ENCODE measurements around the gene WDR11. TPM values are rescaled to one million over a fixed set of nuclear protein-coding genes. Genes with fewer than 3 reads are reported as not detected.

WDR11 gene
- total RNA-seq, 1 donor from 2014 or later: 74.1 TPM

DNA sequence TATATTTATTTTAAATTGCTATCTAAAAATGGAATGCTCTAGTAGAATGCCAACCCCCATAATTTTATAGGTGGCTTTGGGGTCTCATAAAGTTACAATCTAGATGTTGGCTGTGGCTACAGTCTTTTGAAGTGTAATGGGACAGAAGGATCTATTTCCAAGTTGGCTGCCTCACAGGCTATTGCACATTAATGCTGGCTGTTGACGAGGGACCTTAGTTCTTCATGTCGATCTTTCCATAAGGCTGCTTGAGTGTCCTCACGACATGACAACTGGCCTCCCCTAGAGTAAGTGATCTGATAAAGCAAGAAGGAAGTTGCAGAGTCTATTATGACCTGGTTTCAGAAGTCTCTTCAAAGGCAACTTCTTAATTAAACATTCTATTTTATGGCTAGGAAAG, 36.3 kb downstream of the WDR11 start:
- H3K9me3 Mint-ChIP-seq (ENCODE audit: unreplicated experiment): no peaks in the 10 kb centered on the region
- H3K27me3 Mint-ChIP-seq (ENCODE audit: unreplicated experiment): no peaks in the 10 kb centered on the region
- no peak for DNase-seq
- H3K4me3 Mint-ChIP-seq (ENCODE audit: unreplicated experiment): no peak overlapping the region
- H3K36me3 Mint-ChIP-seq (ENCODE audit: unreplicated experiment): peaks cover 4% of the 10 kb centered on the region
- no peak overlapping the region for H3K27ac Mint-ChIP-seq (ENCODE audit: unreplicated experiment)
- TF ChIP-seq, protein P1, sequence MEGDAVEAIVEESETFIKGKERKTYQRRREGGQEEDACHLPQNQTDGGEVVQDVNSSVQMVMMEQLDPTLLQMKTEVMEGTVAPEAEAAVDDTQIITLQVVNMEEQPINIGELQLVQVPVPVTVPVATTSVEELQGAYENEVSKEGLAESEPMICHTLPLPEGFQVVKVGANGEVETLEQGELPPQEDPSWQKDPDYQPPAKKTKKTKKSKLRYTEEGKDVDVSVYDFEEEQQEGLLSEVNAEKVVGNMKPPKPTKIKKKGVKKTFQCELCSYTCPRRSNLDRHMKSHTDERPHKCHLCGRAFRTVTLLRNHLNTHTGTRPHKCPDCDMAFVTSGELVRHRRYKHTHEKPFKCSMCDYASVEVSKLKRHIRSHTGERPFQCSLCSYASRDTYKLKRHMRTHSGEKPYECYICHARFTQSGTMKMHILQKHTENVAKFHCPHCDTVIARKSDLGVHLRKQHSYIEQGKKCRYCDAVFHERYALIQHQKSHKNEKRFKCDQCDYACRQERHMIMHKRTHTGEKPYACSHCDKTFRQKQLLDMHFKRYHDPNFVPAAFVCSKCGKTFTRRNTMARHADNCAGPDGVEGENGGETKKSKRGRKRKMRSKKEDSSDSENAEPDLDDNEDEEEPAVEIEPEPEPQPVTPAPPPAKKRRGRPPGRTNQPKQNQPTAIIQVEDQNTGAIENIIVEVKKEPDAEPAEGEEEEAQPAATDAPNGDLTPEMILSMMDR (IDR thresholded peaks at IDR 0.05; ENCODE audit: partially characterized antibody, unreplicated experiment): no peak
- H3K4me1 Mint-ChIP-seq (ENCODE audit: low read depth, unreplicated experiment): no peaks in the 10 kb centered on the region

DNA sequence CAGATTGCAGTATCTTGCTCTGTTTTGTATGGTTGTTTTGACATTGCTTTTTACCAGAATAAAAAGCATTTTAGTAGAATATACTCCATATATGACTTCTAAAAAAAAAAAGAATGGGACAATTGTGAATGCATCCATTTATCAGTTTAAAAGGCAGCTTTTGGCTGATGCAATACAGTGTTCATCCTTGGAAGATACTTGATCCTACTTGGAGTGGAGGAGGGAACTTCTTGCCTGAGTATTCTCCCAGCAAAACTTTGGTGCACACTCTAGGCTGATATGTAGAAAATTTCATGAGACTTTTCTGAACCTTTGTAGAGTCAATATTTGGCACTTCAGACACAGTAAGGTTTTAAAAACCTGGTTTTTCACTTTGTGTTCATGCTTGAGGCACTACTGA, 40.2 kb downstream of the WDR11 start:
- Mint-ChIP-seq H3K4me3 (ENCODE audit: unreplicated experiment) (no peak overlapping the region), H3K9me3 (ENCODE audit: unreplicated experiment) (no peaks in the 10 kb centered on the region), H3K36me3 (ENCODE audit: unreplicated experiment) (peaks cover 5% of the 10 kb centered on the region), H3K27me3 (ENCODE audit: unreplicated experiment) (no peaks in the 10 kb centered on the region), H3K4me1 (ENCODE audit: low read depth, unreplicated experiment) (no peaks in the 10 kb centered on the region), H3K27ac (ENCODE audit: unreplicated experiment) (no peak overlapping the region)
- no peak for DNase-seq
- TF ChIP-seq, protein P1 (IDR thresholded peaks at IDR 0.05; ENCODE audit: partially characterized antibody, unreplicated experiment): no peak

DNA sequence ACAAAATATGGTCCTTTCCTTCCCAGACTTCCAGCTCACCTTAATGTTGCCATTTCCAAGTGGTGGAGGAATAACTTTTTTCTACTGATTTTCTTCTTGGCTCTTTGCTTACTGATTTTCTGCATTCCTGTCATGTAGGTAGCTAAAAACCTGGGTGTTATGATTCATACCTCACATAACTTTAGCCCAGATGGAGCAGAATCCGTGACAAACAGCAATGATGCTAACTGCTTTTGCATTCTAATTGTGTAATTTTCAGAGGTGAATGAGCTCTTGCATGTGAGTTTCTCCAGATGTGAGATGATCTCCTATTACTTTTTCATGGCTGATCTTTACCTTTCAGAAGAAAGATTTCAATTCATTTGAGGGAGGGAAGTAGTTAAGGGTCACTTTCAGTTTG, 43.4 kb downstream of the WDR11 start:
- Mint-ChIP-seq H3K27me3 (ENCODE audit: unreplicated experiment) (no peaks in the 10 kb centered on the region), H3K9me3 (ENCODE audit: unreplicated experiment) (no peaks in the 10 kb centered on the region), H3K4me3 (ENCODE audit: unreplicated experiment) (no peak overlapping the region), H3K36me3 (ENCODE audit: unreplicated experiment) (peaks cover 5% of the 10 kb centered on the region), H3K4me1 (ENCODE audit: low read depth, unreplicated experiment) (no peaks in the 10 kb centered on the region), H3K27ac (ENCODE audit: unreplicated experiment) (no peak overlapping the region)
- TF ChIP-seq, protein P1 (IDR thresholded peaks at IDR 0.05; ENCODE audit: partially characterized antibody, unreplicated experiment): no peak
- no peak for DNase-seq

DNA sequence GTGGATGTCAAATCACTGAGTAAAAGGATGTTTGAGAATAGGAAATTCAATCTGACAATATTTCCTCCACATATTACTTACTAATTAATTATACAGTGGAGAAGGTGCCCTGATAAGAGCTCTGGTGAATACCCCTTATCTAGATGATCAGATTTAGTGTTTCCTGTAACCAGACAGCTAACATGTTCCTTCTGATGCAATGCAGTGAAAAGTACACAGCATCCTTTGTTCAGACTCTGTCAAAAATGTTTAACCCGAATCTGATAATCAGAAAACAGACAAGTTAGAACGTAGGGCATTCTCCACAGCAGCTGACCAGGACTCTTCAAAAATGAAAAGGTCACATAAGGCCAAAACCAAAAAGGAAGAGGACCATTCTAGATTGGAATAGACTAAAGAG, 46.2 kb downstream of the WDR11 start:
- TF ChIP-seq, protein P1 (IDR thresholded peaks at IDR 0.05; ENCODE audit: partially characterized antibody, unreplicated experiment): no peak
- Mint-ChIP-seq H3K4me1 (ENCODE audit: low read depth, unreplicated experiment) (peaks cover 6% of the 10 kb centered on the region), H3K9me3 (ENCODE audit: unreplicated experiment) (no peaks in the 10 kb centered on the region), H3K36me3 (ENCODE audit: unreplicated experiment) (peaks cover 3% of the 10 kb centered on the region), H3K27ac (ENCODE audit: unreplicated experiment) (no peak overlapping the region), H3K27me3 (ENCODE audit: unreplicated experiment) (no peaks in the 10 kb centered on the region), H3K4me3 (ENCODE audit: unreplicated experiment) (no peak overlapping the region)
- DNase-seq: no peak

DNA sequence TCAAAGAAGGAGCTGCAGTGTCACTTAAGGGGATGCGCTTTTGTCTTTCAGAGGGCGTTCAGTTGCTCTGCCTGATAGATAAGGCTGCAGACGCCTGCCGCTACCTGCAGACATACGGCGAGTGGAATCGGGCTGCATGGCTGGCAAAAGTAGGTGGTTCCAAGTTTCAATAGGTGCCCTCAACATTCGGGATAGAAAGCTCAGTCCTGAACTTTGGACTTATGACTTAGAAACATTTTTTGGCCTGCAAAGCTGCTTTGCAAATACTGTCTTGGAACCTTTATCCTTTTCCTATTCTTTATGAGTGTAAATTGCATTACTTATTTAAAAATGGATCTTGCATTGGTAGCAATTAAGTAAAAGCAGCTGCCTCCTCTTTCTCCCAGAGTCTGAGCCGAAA, 54.1 kb downstream of the WDR11 start:
- no peak overlapping the region for H3K27ac Mint-ChIP-seq (ENCODE audit: unreplicated experiment)
- DNase-seq: no peak
- H3K9me3 Mint-ChIP-seq (ENCODE audit: unreplicated experiment): peaks cover 6% of the 10 kb centered on the region
- no peak overlapping the region for H3K4me3 Mint-ChIP-seq (ENCODE audit: unreplicated experiment)
- peaks cover 6% of the 10 kb centered on the region for H3K4me1 Mint-ChIP-seq (ENCODE audit: low read depth, unreplicated experiment)
- peaks cover 38% of the 10 kb centered on the region for H3K36me3 Mint-ChIP-seq (ENCODE audit: unreplicated experiment)
- TF ChIP-seq, protein P1 (IDR thresholded peaks at IDR 0.05; ENCODE audit: partially characterized antibody, unreplicated experiment): no peak
- no peaks in the 10 kb centered on the region for H3K27me3 Mint-ChIP-seq (ENCODE audit: unreplicated experiment)
